ENCODE data around the gene SAXO2.
"Not testable (repeated sequence)": the region's sequence is repeated elsewhere in the genome, so short reads cannot be mapped to it uniquely, and the experiment has no call there.

Gene SAXO2

DNA sequence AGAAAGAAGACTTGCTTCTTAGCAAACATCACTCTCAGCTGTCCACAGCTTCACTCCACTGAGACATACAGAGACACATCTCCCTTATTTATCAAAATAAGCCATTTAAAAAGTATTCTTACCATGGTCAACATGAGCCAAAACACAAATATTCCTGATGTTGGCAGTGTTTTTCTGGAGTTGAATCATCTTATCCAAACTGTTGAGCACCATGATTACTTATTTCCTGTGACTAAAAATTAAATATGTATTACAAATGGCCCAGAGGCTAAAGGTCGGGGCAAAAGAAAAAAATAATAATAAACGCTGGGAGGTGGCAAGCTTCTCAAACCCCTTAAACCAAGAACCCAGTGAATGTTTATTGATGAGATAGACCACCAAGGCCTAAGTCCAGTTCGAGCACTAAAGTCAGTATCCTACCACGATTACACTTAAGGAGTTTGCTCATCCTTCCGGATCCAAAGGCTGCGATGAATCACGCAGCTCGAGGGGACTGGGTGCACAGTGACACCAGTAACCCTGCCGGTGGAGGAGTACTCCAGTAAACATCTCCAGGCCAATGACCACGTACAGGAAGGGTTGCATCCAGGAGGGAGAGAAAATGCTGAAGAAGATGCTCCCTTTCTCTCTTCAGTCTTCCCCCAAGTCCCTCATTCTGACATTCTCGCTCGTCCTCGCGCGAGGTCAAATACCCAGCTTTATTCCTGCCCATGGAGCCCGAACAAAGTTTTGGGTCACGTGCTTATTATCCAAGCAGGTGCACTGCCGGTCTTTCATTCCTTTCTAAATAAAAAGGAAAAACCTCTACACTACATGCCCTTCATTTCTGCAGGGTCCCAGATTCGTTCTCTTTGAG lies 824 bp upstream of the SAXO2 start:
- peak; percentile 38 for DNase-seq (ENCODE audit: extremely low spot score)
- ChIA-PET POLR2A (interaction anchor here (1.0 to 1.2 kb wide), 2 partner anchors 11 to 18 kb away, joined by 3 to 6 read pairs; no protein-coding TSS in a partner anchor), CTCF (interaction anchor here (1.7 kb wide), 1 partner anchor 19 kb away, joined by 4 read pairs; no protein-coding TSS in a partner anchor)
- peak; percentile 71 for TF ChIP-seq L3MBTL2 (conservative IDR thresholded peaks at IDR 0.05)

DNA sequence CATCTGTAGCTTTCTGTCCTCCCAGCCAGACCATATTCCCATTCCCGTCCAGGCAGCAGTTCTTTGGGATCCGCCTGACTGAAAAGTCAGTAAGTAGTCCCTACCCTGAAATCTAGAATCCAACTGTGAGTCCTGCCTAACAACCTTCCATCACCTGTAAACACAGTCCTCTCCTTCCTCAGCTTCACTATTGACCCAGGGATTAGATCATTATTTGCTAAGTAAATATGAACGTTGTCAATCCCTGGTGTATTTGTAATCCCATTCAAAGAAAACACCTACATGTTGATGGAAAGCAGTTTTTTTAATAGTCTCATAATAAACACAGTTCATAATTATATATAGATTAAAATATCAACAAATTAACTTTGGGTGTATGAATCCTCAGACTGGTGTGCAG lies 732 bp downstream of the SAXO2 start:
- TF ChIP-seq FOXA1 (IDR thresholded peaks at IDR 0.05) (peak; percentile 24; the same call in 1 of the 2 replicates), FOXM1 (IDR thresholded peaks at IDR 0.05; ENCODE audit: borderline replicate concordance) (no peak)
- ChIA-PET POLR2A (no interaction called here), CTCF (interaction anchor here (1.7 kb wide), 1 partner anchor 17 kb away, joined by 4 read pairs; no protein-coding TSS in a partner anchor)
- DNase-seq (ENCODE audit: extremely low spot score): peak; percentile 6

DNA sequence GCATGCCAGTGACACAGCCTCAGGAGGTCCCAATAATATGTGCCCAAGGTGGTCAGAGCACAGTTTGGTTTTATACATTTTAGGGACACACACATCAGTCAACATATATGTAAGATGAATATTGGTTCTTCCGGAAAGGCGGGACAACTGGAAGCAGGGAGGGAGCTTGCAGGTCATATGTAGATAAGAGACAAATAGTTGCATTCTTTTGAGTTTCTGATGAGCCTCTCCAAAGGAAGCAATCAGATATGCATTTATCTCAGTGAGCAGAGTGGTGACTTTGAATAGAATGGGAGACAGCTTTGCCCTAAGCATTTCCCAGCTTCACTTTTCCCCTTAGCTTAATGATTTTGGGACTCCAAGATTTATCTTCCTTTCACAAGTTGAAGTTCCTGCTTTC lies 4.5 kb downstream of the SAXO2 start:
- CTCF ChIA-PET; DNase-seq (ENCODE audit: extremely low spot score); POLR2A ChIA-PET: not testable (repeated sequence)

GRCh38 chr15:82268454-82268853 lies 5.8 kb downstream of the SAXO2 start:
- CTCF ChIA-PET; DNase-seq (ENCODE audit: extremely low spot score); POLR2A ChIA-PET: not testable (repeated sequence)

- ChIA-PET POLR2A (no interaction called here), CTCF (no interaction called here)
- TF ChIP-seq LEF1 (IDR thresholded peaks at IDR 0.05; ENCODE audit: borderline replicate concordance) (no peak), FOXK2 (IDR thresholded peaks at IDR 0.05) (no peak), BHLHE40 (IDR thresholded peaks at IDR 0.05; ENCODE audit: borderline replicate concordance) (no peak), SP1 (IDR thresholded peaks at IDR 0.05) (no peak), L3MBTL2 (conservative IDR thresholded peaks at IDR 0.05) (no peak), ELF4 (IDR thresholded peaks at IDR 0.05) (no peak), CTBP1 (IDR thresholded peaks at IDR 0.05; ENCODE audit: borderline replicate concordance) (no peak), SUZ12 (IDR thresholded peaks at IDR 0.05) (no peak), ARNT (IDR thresholded peaks at IDR 0.05) (no peak), NFRKB (IDR thresholded peaks at IDR 0.05) (no peak), PKNOX1 (IDR thresholded peaks at IDR 0.05) (no peak), FOXA1 (IDR thresholded peaks at IDR 0.05) (no peak), FOXM1 (IDR thresholded peaks at IDR 0.05; ENCODE audit: borderline replicate concordance) (no peak), TARDBP (IDR thresholded peaks at IDR 0.05) (no peak), ZNF384 (IDR thresholded peaks at IDR 0.05) (no peak)
- no peak for DNase-seq (ENCODE audit: extremely low spot score)
These were observed 9.5 kb downstream of the SAXO2 start for GRCh38 chr15:82272154-82272553.

GRCh38 chr15:82275410-82275809 lies 12.8 kb downstream of the SAXO2 start:
- CTCF ChIA-PET: no interaction called here
- POLR2A ChIA-PET: no interaction called here
- TF ChIP-seq ARNT (IDR thresholded peaks at IDR 0.05) (no peak), NFRKB (IDR thresholded peaks at IDR 0.05) (no peak), SUZ12 (IDR thresholded peaks at IDR 0.05) (no peak), TARDBP (IDR thresholded peaks at IDR 0.05) (no peak), PKNOX1 (IDR thresholded peaks at IDR 0.05) (no peak), LEF1 (IDR thresholded peaks at IDR 0.05; ENCODE audit: borderline replicate concordance) (no peak), FOXM1 (IDR thresholded peaks at IDR 0.05; ENCODE audit: borderline replicate concordance) (no peak), CTBP1 (IDR thresholded peaks at IDR 0.05; ENCODE audit: borderline replicate concordance) (no peak), BHLHE40 (IDR thresholded peaks at IDR 0.05; ENCODE audit: borderline replicate concordance) (no peak), L3MBTL2 (conservative IDR thresholded peaks at IDR 0.05) (no peak), FOXK2 (IDR thresholded peaks at IDR 0.05) (no peak), FOXA1 (IDR thresholded peaks at IDR 0.05) (no peak), SP1 (IDR thresholded peaks at IDR 0.05) (no peak)
- no peak for DNase-seq (ENCODE audit: extremely low spot score)

GRCh38 chr15:82281276-82281675 lies 18.7 kb downstream of the SAXO2 start:
- DNase-seq (ENCODE audit: extremely low spot score): not testable (repeated sequence)
- ChIA-PET POLR2A (interaction anchor here (1.6 kb wide), 1 partner anchor 19 kb away, joined by 6 read pairs; the partner anchor contains the start of genes EFL1 and SAXO2), CTCF (interaction anchor here (1.3 kb wide), 1 partner anchor 18 kb away, joined by 4 read pairs; the partner anchor contains the start of genes EFL1 and SAXO2)

GRCh38 chr15:82282386-82282785 lies 19.8 kb downstream of the SAXO2 start:
- POLR2A ChIA-PET; DNase-seq (ENCODE audit: extremely low spot score): not testable (repeated sequence)
- CTCF ChIA-PET: interaction anchor here (0.6 kb wide), 1 partner anchor 1367 kb away, joined by 4 read pairs; no protein-coding TSS in a partner anchor

GRCh38 chr15:82284381-82284780 lies 21.8 kb downstream of the SAXO2 start:
- CTCF ChIA-PET: interaction anchor here (0.7 kb wide), 1 partner anchor 10 kb away, joined by 3 read pairs; no protein-coding TSS in a partner anchor
- DNase-seq (ENCODE audit: extremely low spot score): not testable (repeated sequence)
- POLR2A ChIA-PET: interaction anchor here (1.0 kb wide), 1 partner anchor 22 kb away, joined by 3 read pairs; the partner anchor contains the start of genes EFL1 and SAXO2

DNA sequence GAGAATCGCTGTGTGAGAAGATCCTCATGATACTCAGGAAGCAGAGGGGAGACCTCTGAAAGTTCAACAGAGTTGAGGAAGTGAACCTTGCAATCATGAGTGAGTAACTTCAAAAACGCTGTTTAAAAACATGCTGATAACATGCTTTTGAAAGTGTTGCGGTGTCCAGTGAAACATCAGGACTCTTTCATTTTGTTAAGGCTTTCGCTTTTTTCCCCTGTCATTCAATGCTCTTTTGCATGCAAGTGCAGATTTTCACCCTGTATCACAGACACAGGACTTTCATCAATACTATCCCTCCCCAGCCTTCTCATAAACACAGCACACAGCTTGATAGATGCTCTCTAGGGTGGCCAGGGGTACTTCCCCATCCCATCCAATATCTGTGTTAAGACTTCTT lies 23.9 kb downstream of the SAXO2 start:
- CTCF ChIA-PET; POLR2A ChIA-PET; DNase-seq (ENCODE audit: extremely low spot score): not testable (repeated sequence)

DNA sequence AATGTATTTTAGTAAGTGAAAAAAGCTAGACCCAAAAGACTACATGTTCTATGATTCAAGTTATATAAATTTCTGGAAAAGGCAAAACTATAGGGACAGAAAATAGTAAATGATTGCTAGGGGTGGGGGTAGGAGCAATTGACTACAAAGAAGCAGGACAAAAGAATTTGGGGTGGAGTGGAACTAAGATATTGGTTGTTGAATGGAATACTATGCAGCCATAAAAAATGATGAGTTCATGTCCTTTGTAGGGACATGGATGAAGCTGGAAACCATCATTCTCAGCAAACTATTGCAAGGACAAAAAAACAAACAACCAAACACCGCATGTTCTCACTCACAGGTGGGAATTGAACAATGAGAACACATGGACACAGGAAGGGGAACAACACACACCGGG lies 25.6 kb downstream of the SAXO2 start:
- CTCF ChIA-PET; POLR2A ChIA-PET; DNase-seq (ENCODE audit: extremely low spot score): not testable (repeated sequence)

Measured in HEK293T (cell line).